Right cardiac atrium (tissue), 5 donors: ENCODE results near the gene CCL26. TPM values are rescaled to one million over a fixed set of nuclear protein-coding genes. Genes with fewer than 3 reads are reported as not detected.
"Not testable (repeated sequence)": the region's sequence is repeated elsewhere in the genome, so short reads cannot be mapped to it uniquely, and the experiment has no call there.

Experiments
- ATAC-seq, 2 donors: fragments of 200-7000 bp; cut with Tn5 transposase; one replicate each; pipeline versions ENCODE4 v1.8.0 to v1.9.1; 2020; ENCODE audit warnings: moderate library complexity in 2 of 2, mild to moderate bottlenecking in 1 of 2
- DNase-seq, 3 donors: peaks; one replicate each; pipeline ENCODE4 v3.0.0-alpha.2; 2020
- H3K27ac ChIP-seq: one replicate; pipeline ENCODE4 v1.5.1; 2013; ENCODE audit warnings: mild to moderate bottlenecking, low read length, control low read depth, moderate library complexity
- H3K27me3 ChIP-seq: one replicate; pipeline ENCODE4 v1.6.1; 2013; ENCODE audit not compliant: control insufficient read depth, insufficient read depth
- H3K4me1 ChIP-seq: one replicate; pipeline ENCODE4 v1.6.1; 2013; ENCODE audit warnings: low read length; ENCODE audit not compliant: control insufficient read depth, insufficient read depth
- H3K4me3 ChIP-seq: one replicate; pipeline ENCODE4 v1.5.1; 2013; ENCODE audit warnings: low read length, control low read depth
- H3K9me3 ChIP-seq: one replicate; pipeline ENCODE4 v1.6.1; 2013; ENCODE audit warnings: low read length; ENCODE audit not compliant: control insufficient read depth
- whole genome bisulfite sequencing: extraction: QIAGEN DNeasy Blood & Tissue Kit; methylation state at CpG from one replicate; pipeline ENCODE4 v1.1.7; 2013; 5-methylcytosine and 5-hydroxymethylcytosine counted together
- intact Hi-C, 4 donors: fragments of 100-400 bp; cut with DNase I; formaldehyde crosslinking; loops; one replicate each; pipeline versions ENCODE4 v1.11.0 to v1.14.0; 2022 to 2023
- polyA plus RNA-seq: library from polyadenylated mRNA; stranded (reverse); fragments of 200-250 nt; gene quantifications from one replicate; pipeline ENCODE4 v1.2.3, GENCODE V29; 2013
- total RNA-seq, 4 donors: library from RNA; stranded (reverse); fragmentation: NEBNext Ultra II Directional; extraction: Animal tissue kit (Norgen Biotek cat#: 25700); gene quantifications; one replicate each; pipeline ENCODE4 v1.2.1, GENCODE V29; 2021
- donor health status: healthy with polysubstance abuse.
- donor health status: DM: no; HTN: yes; CAD: no.
- donor health status: DM: no; HTN: no; CAD: no.
- donor health status: DM: no; HTN: yes; CAD: no; lungs with severe emphysema.
- donor health status: DM: yes; HTN: yes; CAD: no.

The CCL26 gene
- total and polyA plus RNA-seq, 5 donors = 0.59 to 25.2 (median 1.3) TPM

DNA sequence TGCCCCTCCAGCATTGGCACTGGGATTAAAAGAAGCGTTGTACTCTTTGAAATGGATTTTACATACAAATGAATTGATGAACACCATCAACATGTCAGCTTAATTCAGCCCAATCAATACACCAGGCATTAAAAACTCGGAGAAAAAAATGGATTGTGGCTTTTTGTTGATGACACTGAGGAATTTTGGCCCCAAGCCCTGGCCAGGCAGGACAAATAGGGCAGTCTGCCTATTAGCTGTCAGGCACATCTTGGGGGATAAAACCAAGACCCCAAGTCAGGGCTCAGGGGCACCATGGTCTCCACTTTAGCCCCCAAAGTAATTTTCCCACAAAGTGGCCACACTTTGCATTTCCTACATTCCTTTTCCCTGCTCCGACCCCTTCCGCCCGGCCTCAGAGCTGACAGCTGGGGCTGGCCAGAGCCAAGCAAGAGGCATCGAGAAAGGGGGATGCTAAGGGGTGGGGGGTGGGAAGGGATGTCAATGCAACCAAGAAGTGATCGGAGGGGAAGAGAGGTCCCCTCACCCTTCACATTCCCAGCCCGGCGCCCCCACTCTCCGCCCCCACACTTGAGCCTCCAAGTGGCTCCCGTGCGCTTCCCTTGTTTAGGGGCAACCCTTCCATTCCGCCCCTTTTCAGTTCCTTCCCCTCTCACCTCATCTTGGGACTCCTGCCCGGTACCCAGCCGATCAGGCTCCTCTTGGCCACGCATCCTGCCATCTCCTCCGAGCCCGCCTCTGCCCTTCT is 34.0 kb downstream of the CCL26 start:
- Histone ChIP-seq H3K4me3 (peak overlapping the region; percentile 86), H3K27me3 (no peaks in the 10 kb centered on the region), H3K27ac (peak overlapping the region; percentile 66), H3K9me3 (no peaks in the 10 kb centered on the region), H3K4me1 (no peaks in the 10 kb centered on the region)
- WGBS = 5% methylated on average over 18 of the region's 18 CpGs
- no peak for ATAC-seq
- intact Hi-C loops = no loop called here
- DNase-seq = peak in 1 of 3 donors; percentile 46

DNA sequence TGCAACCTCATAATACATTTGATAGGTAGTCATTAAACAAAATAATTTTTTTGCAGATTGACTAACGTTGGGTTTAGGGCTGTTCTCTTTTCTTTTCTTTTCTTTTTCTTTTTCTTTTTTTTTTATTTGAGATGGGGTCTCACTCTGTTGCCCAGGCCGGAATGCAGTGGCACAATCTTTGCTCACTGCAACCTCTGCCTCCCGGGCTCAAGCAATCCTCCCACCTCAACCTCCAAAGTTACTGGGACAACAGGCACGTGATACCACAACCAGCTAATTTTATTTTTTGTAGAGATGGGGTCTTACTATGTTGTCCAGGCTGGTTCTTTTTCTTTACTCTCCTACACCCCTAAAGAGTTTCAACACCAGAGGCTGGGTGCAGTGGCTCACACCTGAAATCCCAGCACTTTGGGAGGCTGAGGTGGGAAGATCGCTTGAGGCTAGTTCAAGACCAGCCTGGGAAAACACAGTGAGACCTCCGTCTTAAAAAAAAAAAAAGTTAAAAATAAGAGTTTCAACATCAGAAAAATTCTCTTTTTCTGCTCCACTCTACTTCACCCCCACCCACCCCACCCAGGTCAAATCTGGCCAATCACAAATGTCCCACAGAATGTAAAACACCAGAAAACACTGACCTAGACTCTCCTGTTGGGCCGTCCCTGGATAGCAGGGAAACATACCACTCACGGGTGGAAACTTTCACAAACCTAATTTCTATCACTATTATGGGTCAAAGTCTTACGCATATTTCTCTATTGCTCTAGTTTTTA is 36.2 kb downstream of the CCL26 start:
- Histone ChIP-seq H3K27me3 (no peaks in the 10 kb centered on the region), H3K4me3 (no peak overlapping the region), H3K9me3 (no peaks in the 10 kb centered on the region), H3K27ac (no peak overlapping the region), H3K4me1 (no peaks in the 10 kb centered on the region)
- intact Hi-C loops = no loop called here
- ATAC-seq = no peak
- 94% methylated on average over 9 of the region's 9 CpGs for WGBS
- no peak for DNase-seq

DNA sequence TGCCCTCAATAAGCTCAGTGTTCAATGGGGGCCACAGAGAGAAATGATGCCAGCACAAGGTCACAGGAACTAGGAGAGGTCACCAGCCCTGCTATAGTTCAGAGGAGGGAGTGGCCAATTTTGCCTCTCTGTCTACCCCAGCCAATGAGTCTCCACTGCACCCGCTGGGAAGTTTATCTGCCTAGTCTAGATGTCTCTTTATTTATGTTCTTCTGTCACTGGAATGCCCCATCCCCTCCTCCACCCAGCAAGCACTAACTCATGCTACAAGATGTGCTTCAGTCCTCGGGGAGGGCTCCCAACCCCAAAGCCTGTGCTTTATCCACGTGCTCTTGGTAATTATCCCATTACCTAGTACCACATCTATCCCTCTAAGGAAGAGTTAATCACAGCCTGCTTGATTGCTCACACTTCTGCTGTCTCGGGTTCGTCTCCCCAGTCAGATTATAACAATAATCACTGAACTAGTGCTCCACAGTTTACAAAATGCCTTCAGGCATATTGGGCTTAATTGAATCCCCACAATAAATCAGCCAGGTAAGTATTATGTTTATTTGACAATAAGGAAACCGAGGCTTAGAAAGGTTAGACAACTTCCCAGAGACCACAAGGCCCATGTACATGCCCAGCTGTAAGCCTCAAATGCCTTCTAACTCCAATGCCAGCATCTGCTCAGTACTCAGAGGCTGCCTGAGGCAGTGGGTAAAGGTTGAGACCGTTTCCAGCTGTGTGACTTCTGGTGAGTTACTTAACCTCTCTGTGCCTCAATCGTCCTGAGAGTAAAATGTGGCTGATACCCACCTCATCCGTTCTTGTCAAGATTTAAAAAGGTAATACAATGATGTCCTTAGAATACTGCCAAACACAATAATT is 37.2 kb downstream of the CCL26 start:
- ATAC-seq (no peak), DNase-seq (no peak)
- 71% methylated on average over 9 of the region's 9 CpGs for WGBS
- intact Hi-C loops = no loop called here
- no peaks in the 10 kb centered on the region for H3K27me3 ChIP-seq
- H3K4me1 ChIP-seq = no peaks in the 10 kb centered on the region
- H3K27ac ChIP-seq = no peak overlapping the region
- H3K9me3 ChIP-seq = no peaks in the 10 kb centered on the region
- H3K4me3 ChIP-seq = no peak overlapping the region

DNA sequence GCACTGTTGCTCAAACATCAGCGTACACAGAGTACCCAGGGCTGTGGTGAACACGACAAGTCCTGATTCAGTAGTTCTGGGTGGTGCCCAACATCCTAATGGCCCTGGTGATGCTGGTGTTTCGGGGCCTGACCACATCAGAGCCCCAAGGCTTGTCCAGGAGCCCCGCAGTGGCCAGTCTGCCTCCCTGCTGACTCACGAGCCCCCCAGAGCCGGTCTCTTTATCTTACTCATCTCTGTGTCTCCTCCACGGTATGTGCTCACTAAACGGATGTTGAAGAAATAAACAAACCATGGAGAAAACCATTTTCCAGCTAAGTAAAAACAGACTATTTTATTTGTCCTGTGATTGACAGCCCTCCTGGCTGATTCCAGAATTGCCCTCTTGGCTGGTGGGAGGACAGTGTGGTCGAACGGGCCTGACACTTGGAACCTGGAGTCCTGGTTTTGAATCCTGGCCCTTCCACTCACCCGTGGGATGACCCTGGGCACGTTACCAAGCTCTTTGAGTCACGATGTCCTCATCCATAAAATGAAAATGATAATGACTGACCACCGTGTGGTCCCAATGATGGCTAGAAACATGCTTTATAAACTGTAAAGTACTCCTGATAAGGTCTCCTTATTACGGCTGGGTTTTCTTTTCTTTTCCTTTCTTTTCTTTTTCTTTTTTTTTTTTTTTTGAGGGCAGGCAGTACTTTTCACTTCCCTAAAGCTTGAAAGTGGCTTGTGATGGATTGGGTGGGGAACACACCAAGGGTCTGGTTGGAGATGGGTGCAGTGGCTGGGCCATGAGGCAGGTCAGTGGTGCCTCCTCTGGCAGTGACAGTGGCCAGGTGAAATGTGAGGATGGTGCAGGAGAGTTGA is 39.0 kb downstream of the CCL26 start:
- DNase-seq = no peak
- Histone ChIP-seq H3K27ac (no peak overlapping the region), H3K27me3 (no peaks in the 10 kb centered on the region), H3K4me3 (no peak overlapping the region), H3K4me1 (peaks cover 3% of the 10 kb centered on the region), H3K9me3 (no peaks in the 10 kb centered on the region)
- WGBS = 68% methylated on average over 15 of the region's 15 CpGs
- intact Hi-C loops = no loop called here
- ATAC-seq = peak in 1 of 2 donors; percentile 13

DNA sequence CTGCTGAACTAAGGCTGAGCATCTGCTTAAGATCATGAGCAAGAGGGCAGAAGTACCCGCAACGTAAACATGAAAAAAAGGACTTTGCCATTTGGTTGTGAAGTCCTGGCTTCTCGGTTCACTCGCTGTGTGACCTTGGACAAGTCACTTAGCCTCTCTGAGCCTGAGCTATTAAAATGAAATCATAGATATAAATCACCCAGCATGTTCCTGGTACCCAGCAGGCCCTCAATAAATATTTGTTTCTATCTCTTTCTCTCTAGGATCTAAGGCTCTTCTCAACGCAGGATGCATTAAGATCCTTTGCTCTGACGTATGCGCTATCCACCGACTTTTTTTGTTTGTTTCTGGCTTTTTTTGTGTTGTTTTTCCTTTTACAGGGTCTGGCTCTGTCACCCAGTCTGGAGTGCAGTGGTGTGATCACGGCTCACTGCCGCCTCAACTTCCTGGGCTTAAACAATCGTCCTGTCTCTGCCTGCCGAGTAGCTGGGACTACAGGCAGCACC is 39.9 kb downstream of the CCL26 start:
- H3K4me1 ChIP-seq = peaks cover 5% of the 10 kb centered on the region
- DNase-seq (no peak), ATAC-seq (no peak)
- 78% methylated on average over 12 of the region's 12 CpGs for WGBS
- H3K27me3 ChIP-seq = no peaks in the 10 kb centered on the region
- intact Hi-C loops = no loop called here
- no peak overlapping the region for H3K27ac ChIP-seq
- H3K4me3 ChIP-seq = no peak overlapping the region
- no peaks in the 10 kb centered on the region for H3K9me3 ChIP-seq

DNA sequence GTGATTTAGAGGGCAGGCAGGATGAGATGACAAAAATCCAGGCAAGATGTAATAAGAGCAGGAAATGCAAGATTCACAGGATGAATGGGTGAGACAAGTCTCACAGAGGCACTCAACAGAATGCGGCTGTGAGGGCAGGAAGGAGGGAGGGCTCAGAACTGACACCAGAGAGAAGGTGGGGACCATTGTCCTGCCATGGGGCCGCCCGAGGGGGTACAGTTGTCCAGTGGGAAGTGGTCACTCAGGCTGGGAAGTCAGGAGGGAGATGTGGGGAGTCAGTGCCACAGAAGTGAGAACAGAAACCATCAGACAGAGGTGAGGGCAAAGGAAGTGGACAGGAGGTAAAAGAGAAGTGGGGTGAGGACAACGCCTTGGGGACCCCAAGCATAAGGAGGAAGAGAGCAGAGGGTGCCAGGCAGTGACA is 42.1 kb downstream of the CCL26 start:
- H3K27ac ChIP-seq = no peak overlapping the region
- H3K9me3 ChIP-seq = no peaks in the 10 kb centered on the region
- DNase-seq (no peak), ATAC-seq (no peak)
- peaks cover 5% of the 10 kb centered on the region for H3K4me1 ChIP-seq
- intact Hi-C loops = loop anchor here in 1 of 4 donors (10.0 kb wide), 1 partner anchor 95 kb away; no protein-coding TSS in a partner anchor
- H3K4me3 ChIP-seq = no peak overlapping the region
- H3K27me3 ChIP-seq = no peaks in the 10 kb centered on the region
- 43% methylated on average over 4 of the region's 4 CpGs for WGBS

DNA sequence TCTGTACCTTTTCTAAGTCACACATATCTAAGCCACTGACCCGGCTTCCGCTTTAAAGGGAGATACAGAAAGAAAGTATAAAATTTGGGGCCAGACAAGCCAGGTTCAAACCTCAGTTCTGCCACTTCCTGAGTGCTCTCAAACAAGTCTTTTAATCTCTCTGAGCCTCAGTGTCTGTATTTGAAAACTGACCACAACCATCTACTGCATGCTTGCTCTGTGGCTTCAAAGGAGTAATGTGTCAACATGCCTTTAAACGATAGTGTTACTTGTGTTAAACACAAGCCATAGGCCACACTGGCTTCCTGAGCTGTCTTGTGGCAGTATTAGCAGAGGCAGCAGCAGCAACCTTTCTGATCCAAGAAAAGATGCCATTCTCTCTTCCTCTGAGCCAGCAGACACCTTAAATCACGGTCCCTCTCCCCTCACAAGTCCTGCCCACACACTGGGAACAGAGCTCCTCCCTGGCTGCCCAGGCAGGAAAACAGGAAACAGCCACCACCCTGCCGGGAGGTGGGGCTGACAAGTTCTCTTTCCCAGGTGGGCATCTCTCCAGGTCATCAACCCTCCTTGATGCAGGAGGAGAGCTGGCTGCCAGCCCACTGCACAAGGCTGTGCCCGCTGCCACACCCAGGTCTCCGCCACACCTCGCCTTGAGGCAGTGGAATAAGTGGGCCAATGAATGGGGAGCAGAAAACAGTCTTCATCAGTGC is 44.0 kb downstream of the CCL26 start:
- H3K9me3 ChIP-seq = no peaks in the 10 kb centered on the region
- H3K27me3 ChIP-seq = no peaks in the 10 kb centered on the region
- peak; percentile 76 to 77 for ATAC-seq
- H3K4me1 ChIP-seq = peaks cover 5% of the 10 kb centered on the region
- WGBS = 61% methylated on average over 8 of the region's 8 CpGs
- H3K27ac ChIP-seq = no peak overlapping the region
- intact Hi-C loops = loop anchor here in 1 of 4 donors (10.0 kb wide), 1 partner anchor 93 kb away; no protein-coding TSS in a partner anchor
- DNase-seq = peak in 2 of 3 donors; percentile 17 to 67
- H3K4me3 ChIP-seq = no peak overlapping the region

DNA sequence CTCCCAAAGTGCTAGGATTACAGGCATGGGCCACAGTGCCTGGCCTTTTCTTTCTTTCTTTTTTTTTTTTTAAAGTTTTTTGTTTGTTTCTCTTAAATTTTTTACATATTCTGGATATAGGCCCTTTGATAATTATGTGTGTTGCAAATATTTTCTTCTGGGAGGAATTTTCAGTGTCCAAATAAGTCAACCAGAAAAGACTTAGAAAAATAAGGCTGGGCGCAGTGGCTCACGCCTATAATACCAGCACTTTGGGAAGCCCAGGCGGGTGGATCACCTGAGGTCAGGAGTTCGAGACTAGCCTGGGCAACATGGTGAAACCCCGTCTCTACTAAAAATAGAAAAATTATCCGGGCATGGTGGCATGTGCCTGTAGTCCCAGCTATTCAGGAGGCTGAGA is 44.7 kb downstream of the CCL26 start:
- not testable (repeated sequence) for DNase-seq, H3K27me3 ChIP-seq, H3K4me3 ChIP-seq, H3K9me3 ChIP-seq, H3K27ac ChIP-seq, H3K4me1 ChIP-seq, ATAC-seq
- 78% methylated on average over 6 of the region's 6 CpGs for WGBS
- intact Hi-C loops = loop anchor here in 1 of 4 donors (10.0 kb wide), 1 partner anchor 93 kb away; no protein-coding TSS in a partner anchor

DNA sequence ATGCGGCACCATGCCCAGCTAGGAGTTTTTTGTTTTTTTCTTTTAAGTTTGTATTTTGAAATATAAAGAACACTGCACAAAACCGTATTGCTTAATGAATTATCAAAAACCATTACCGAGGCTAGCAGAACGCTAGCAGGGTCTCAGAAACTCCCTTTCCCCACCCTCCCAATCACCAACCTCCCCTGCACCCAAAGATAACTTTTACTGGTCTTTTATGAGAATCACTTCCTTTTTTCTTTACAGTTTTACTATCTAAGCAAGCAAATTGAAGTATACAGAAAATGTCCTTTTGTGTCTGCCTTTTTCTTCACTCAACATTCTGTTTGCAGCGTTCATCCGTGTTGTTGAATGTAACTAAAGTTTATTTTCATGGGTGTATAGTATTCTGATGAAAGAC is 46.7 kb downstream of the CCL26 start:
- no peaks in the 10 kb centered on the region for H3K27me3 ChIP-seq

More for the DNA sequence above, 46.7 kb downstream of the CCL26 start:
- Histone ChIP-seq H3K4me1 (peaks cover 5% of the 10 kb centered on the region), H3K4me3 (no peak overlapping the region), H3K27ac (no peak overlapping the region), H3K9me3 (no peaks in the 10 kb centered on the region)
- 89% methylated on average over 6 of the region's 6 CpGs for WGBS
- intact Hi-C loops = loop anchor here in 1 of 4 donors (10.0 kb wide), 1 partner anchor 91 kb away; no protein-coding TSS in a partner anchor
- ATAC-seq (no peak), DNase-seq (no peak)
